ENCODE data around the gene CCL16. TPM values are rescaled to one million over a fixed set of nuclear protein-coding genes. Genes with fewer than 3 reads are reported as not detected.

The CCL16 gene
- total and polyA plus RNA-seq, 2 of the 4 experiments (the other 2 are of a cell fraction), result not detected

- in situ Hi-C loops (cut with MboI; ENCODE audit: low sequenced_read_pairs), result loop anchor here (5.0 kb wide), 1 partner anchor 175 kb away; no protein-coding TSS in a partner anchor
- Histone ChIP-seq H3K9me3 (ENCODE audit: control insufficient read depth, insufficient read depth, low read length) (no peaks in the 10 kb centered on the region), H4K8ac (ENCODE audit: low read depth in 2 of 2, low read length in 2 of 2) (no peak overlapping the region), H4K91ac (ENCODE audit: insufficient read depth, low read depth, low read length) (no peak overlapping the region), H3K23ac (ENCODE audit: low read depth, low read length) (no peak overlapping the region), H3K4ac (ENCODE audit: low read depth, low read length) (no peak overlapping the region), H2BK15ac (ENCODE audit: low read depth, low read length) (no peak overlapping the region), H3K36me3 (ENCODE audit: control insufficient read depth, insufficient read depth, low read length) (no peaks in the 10 kb centered on the region), H3K9ac (ENCODE audit: low read depth, low read length) (no peak overlapping the region), H2AFZ (replicated peaks; ENCODE audit: low read length, poor library complexity) (no peak overlapping the region), H3K27ac (ENCODE audit: insufficient read depth, low read length) (no peak overlapping the region), H3K56ac (ENCODE audit: extremely low read depth, insufficient read depth, low read length) (no peak overlapping the region), H3K4me2 (ENCODE audit: low read depth, low read length) (no peak overlapping the region), H2BK120ac (ENCODE audit: low read depth, low read length) (no peak overlapping the region), H3K14ac (replicated peaks; ENCODE audit: low read depth, low read length) (no peak overlapping the region), H3K4me3 (ENCODE audit: insufficient read depth, low read depth, low read length) (no peak overlapping the region), H2BK5ac (ENCODE audit: low read depth, low read length, poor library complexity, severe bottlenecking) (no peak overlapping the region), H3K27me3 (ENCODE audit: control insufficient read depth, insufficient read depth, low read length) (peaks cover 3% of the 10 kb centered on the region; the same call in 1 of the 2 replicates), H3K9me1 (ENCODE audit: insufficient read depth, low read length) (no peaks in the 10 kb centered on the region; the same call in 1 of the 2 replicates), H2AK9ac (replicated peaks; ENCODE audit: low read depth, low read length, poor library complexity) (no peak overlapping the region), H3K79me1 (ENCODE audit: low read depth in 1 of 2, low read length in 2 of 2) (no peaks in the 10 kb centered on the region), H4K5ac (ENCODE audit: low read depth, low read length) (no peak overlapping the region), H2AK5ac (ENCODE audit: low read depth, low read length) (no peak overlapping the region), H3K4me1 (ENCODE audit: control insufficient read depth, insufficient read depth, low read length) (peaks cover 6% of the 10 kb centered on the region), H2BK20ac (ENCODE audit: low read depth, low read length) (no peak overlapping the region), H3K18ac (ENCODE audit: low read depth, low read length) (no peak overlapping the region), H4K20me1 (ENCODE audit: insufficient read depth, low read length) (no peaks in the 10 kb centered on the region)
- WGBS, 2 experiments (ENCODE audit: extremely low coverage in 2 of 2, insufficient read length in 1 of 2), result 62% methylated on average over 3 of the region's 6 CpGs; no CpG with 5 or more reads in 1 of the 2 experiments
- ChIA-PET CTCF (no interaction called here), POLR2A (ENCODE audit: unreplicated experiment) (no interaction called here)
- TF ChIP-seq POLR2A (IDR thresholded peaks at IDR 0.05; ENCODE audit: low read depth, low read length), result no peak
- TF ChIP-seq NFE2L2 (IDR thresholded peaks at IDR 0.05; ENCODE audit: low read depth, low read length), result no peak
- TF ChIP-seq BHLHE40 (IDR thresholded peaks at IDR 0.05; ENCODE audit: low read depth, low read length), result no peak
- TF ChIP-seq ELK1 (IDR thresholded peaks at IDR 0.05; ENCODE audit: borderline replicate concordance, low read depth, low read length), result no peak
- TF ChIP-seq MAFK (IDR thresholded peaks at IDR 0.05; ENCODE audit: low read depth, low read length), result no peak
- TF ChIP-seq USF2 (IDR thresholded peaks at IDR 0.05; ENCODE audit: low read depth, low read length), result no peak
- no peak for TF ChIP-seq CTCF (conservative IDR thresholded peaks at IDR 0.05; ENCODE audit: low read depth, low read length)
- TF ChIP-seq RFX5 (IDR thresholded peaks at IDR 0.05; ENCODE audit: low read depth, low read length), result no peak
- dilution Hi-C loops (cut with HindIII; ENCODE audit: low sequenced_read_pairs, unreplicated experiment), result no loop called here
- intact Hi-C loops (cut with micrococcal nuclease), result no loop called here
- BruUV-seq (replicated peaks), result no TSS peak
- ATAC-seq (ENCODE audit: low read depth) (no peak), DNase-seq (no peak)
Measured at GRCh38 chr17:35972535-35972934, 8.8 kb downstream of the CCL16 start.
